ENCODE data around the gene LRBA.

The LRBA gene

GRCh38 chr4:150826306-150826705 lies 188.8 kb downstream of the LRBA start:
- TF ChIP-seq CTCF (conservative IDR thresholded peaks at IDR 0.05; ENCODE audit: low read length), result no peak
- no peak overlapping the region for H3K4me3 ChIP-seq (ENCODE audit: low read length)
- no peak for DNase-seq (ENCODE audit: low read depth)

GRCh38 chr4:150822407-150822806 lies 192.7 kb downstream of the LRBA start:
- no peak for TF ChIP-seq CTCF (conservative IDR thresholded peaks at IDR 0.05; ENCODE audit: low read length)
- no peak for DNase-seq (ENCODE audit: low read depth)
- no peak overlapping the region for H3K4me3 ChIP-seq (ENCODE audit: low read length)

- H3K4me3 ChIP-seq (ENCODE audit: low read length), result no peak overlapping the region
- TF ChIP-seq CTCF (conservative IDR thresholded peaks at IDR 0.05; ENCODE audit: low read length), result no peak
- no peak for DNase-seq (ENCODE audit: low read depth)
These were observed 193.4 kb downstream of the LRBA start for GRCh38 chr4:150821641-150822040.

GRCh38 chr4:150820409-150820808 lies 194.7 kb downstream of the LRBA start:
- no peak for TF ChIP-seq CTCF (conservative IDR thresholded peaks at IDR 0.05; ENCODE audit: low read length)
- no peak for DNase-seq (ENCODE audit: low read depth)

GRCh38 chr4:150818661-150819060 lies 196.4 kb downstream of the LRBA start:
- TF ChIP-seq CTCF (conservative IDR thresholded peaks at IDR 0.05; ENCODE audit: low read length), result no peak
- no peak overlapping the region for H3K4me3 ChIP-seq (ENCODE audit: low read length)
- peak; percentile 4 for DNase-seq (ENCODE audit: low read depth)

More at GRCh38 chr4:150820409-150820808, 194.7 kb downstream of the LRBA start:
- H3K4me3 ChIP-seq (ENCODE audit: low read length), result no peak overlapping the region

GRCh38 chr4:150817804-150818528 lies 197.1 kb downstream of the LRBA start:
- no peak for DNase-seq (ENCODE audit: low read depth)
- H3K4me3 ChIP-seq (ENCODE audit: low read length), result no peak overlapping the region
- TF ChIP-seq CTCF (conservative IDR thresholded peaks at IDR 0.05; ENCODE audit: low read length), result no peak

- DNase-seq (ENCODE audit: low read depth), result no peak
- TF ChIP-seq CTCF (conservative IDR thresholded peaks at IDR 0.05; ENCODE audit: low read length), result no peak
These were observed 198.1 kb downstream of the LRBA start for GRCh38 chr4:150817017-150817416.

More at GRCh38 chr4:150817017-150817416, 198.1 kb downstream of the LRBA start:
- no peak overlapping the region for H3K4me3 ChIP-seq (ENCODE audit: low read length)
